HG02840 (cell line): Measurements from ENCODE around the gene ERAL1.
"Not testable (repeated sequence)": the region's sequence is repeated elsewhere in the genome, so short reads cannot be mapped to it uniquely, and the experiment has no call there.

Source experiments
- ATAC-seq: cut with Tn5 transposase; IDR thresholded peaks from one replicate; pipeline ENCODE4 v1.9.1; 2021; ENCODE audit warnings: mild to moderate bottlenecking, moderate library complexity, moderate number of reproducible peaks; ENCODE audit not compliant: unreplicated experiment, low FRiP score

The ERAL1 gene

GRCh38 chr17:28848667-28849066, 6.1 kb upstream of the ERAL1 start:
- not testable (repeated sequence) for ATAC-seq

GRCh38 chr17:28849281-28849680, 5.5 kb upstream of the ERAL1 start:
- no peak for ATAC-seq

GRCh38 chr17:28853295-28853694, 1.5 kb upstream of the ERAL1 start:
- ATAC-seq, result no peak

- ATAC-seq, result no peak
Observed at GRCh38 chr17:28855336-28855679, 492 bp downstream of the ERAL1 start.

GRCh38 chr17:28856028-28856574, 1.3 kb downstream of the ERAL1 start:
- no peak for ATAC-seq

GRCh38 chr17:28857905-28858800, 3.3 kb downstream of the ERAL1 start:
- ATAC-seq, result no peak

- no peak for ATAC-seq
Observed at GRCh38 chr17:28858801-28859355, 4.1 kb downstream of the ERAL1 start.

- ATAC-seq, result no peak
Observed at GRCh38 chr17:28860363-28860808, 5.6 kb downstream of the ERAL1 start.

- ATAC-seq, result no peak
Observed at GRCh38 chr17:28861393-28862203, 6.8 kb downstream of the ERAL1 start.

- ATAC-seq, result no peak
Observed at GRCh38 chr17:28862561-28862960, 7.7 kb downstream of the ERAL1 start.

GRCh38 chr17:28863953-28864352, 9.1 kb downstream of the ERAL1 start:
- no peak for ATAC-seq

GRCh38 chr17:28864991-28865849, 10.4 kb downstream of the ERAL1 start:
- no peak for ATAC-seq

GRCh38 chr17:28865946-28866752, 11.3 kb downstream of the ERAL1 start:
- no peak for ATAC-seq

- no peak for ATAC-seq
Observed at GRCh38 chr17:28867276-28867675, 12.5 kb downstream of the ERAL1 start.

GRCh38 chr17:28871056-28871579, 16.3 kb downstream of the ERAL1 start:
- peak; percentile 78 for ATAC-seq

- no peak for ATAC-seq
Observed at GRCh38 chr17:28873839-28874238, 19.0 kb downstream of the ERAL1 start.

GRCh38 chr17:28874750-28875149, 19.9 kb downstream of the ERAL1 start:
- ATAC-seq, result no peak

GRCh38 chr17:28875848-28876550, 21.2 kb downstream of the ERAL1 start:
- no peak for ATAC-seq
